Liver (tissue), 9 donors: Measurements from ENCODE around the gene TCOF1. TPM values are rescaled to one million over a fixed set of nuclear protein-coding genes. Genes with fewer than 3 reads are reported as not detected.
A peak's percentile ranks its signal among the peaks of the same experiment; 100 is the strongest.

Experiments
- DNase-seq: peaks from one replicate; pipeline ENCODE4 v3.0.0-alpha.2; 2017; ENCODE audit warnings: low spot score
- H3K27ac ChIP-seq, 2 donors: one replicate each; pipeline ENCODE4 v1.7.0; 2013; ENCODE audit warnings: inconsistent platforms in 2 of 2, low read length in 2 of 2, control low read depth in 1 of 2, low read depth in 1 of 2, mild to moderate bottlenecking in 1 of 2
- H3K27me3 ChIP-seq, 4 donors: one replicate each; pipeline versions ENCODE4 v1.6.1 to v1.7.0; 2013; ENCODE audit warnings: low read length in 3 of 4, inconsistent platforms in 1 of 4, mild to moderate bottlenecking in 1 of 4, moderate library complexity in 1 of 4; ENCODE audit not compliant: control insufficient read depth in 4 of 4, insufficient read depth in 4 of 4
- H3K36me3 ChIP-seq, 4 donors: one replicate each; pipeline versions ENCODE4 v1.6.1 to v1.7.0; 2013; ENCODE audit warnings: low read length in 3 of 4, mild to moderate bottlenecking in 3 of 4, low read depth in 1 of 4, moderate library complexity in 1 of 4; ENCODE audit not compliant: control insufficient read depth in 4 of 4, insufficient read depth in 3 of 4
- H3K4me1 ChIP-seq, 4 donors: one replicate each; pipeline versions ENCODE4 v1.6.1 to v1.7.0; 2013; ENCODE audit warnings: low read length in 3 of 4, mild to moderate bottlenecking in 3 of 4, moderate library complexity in 1 of 4; ENCODE audit not compliant: control insufficient read depth in 4 of 4, insufficient read depth in 4 of 4
- H3K4me3 ChIP-seq, 3 donors: one replicate each; pipeline versions ENCODE4 v1.6.1 to v1.7.0; 2013; ENCODE audit warnings: low read length in 3 of 3, control low read depth in 1 of 3, low read depth in 1 of 3, mild to moderate bottlenecking in 1 of 3
- H3K9ac ChIP-seq, 2 donors: one replicate each; pipeline ENCODE4 v1.7.0; 2013; ENCODE audit warnings: low read length in 2 of 2, mild to moderate bottlenecking in 2 of 2, moderate library complexity in 2 of 2, control low read depth in 1 of 2, low read depth in 1 of 2
- H3K9me3 ChIP-seq, 4 donors: one replicate each; pipeline versions ENCODE4 v1.6.1 to v1.7.0; 2013; ENCODE audit warnings: low read length in 3 of 4; ENCODE audit not compliant: control insufficient read depth in 4 of 4
- ATF3 ChIP-seq: IDR thresholded peaks from 2 replicates; pipeline ENCODE4 v1.6.1; 2016; ENCODE audit warnings: antibody characterized with exemption
- EGR1 ChIP-seq, 2 donors: IDR thresholded peaks; 2 replicates each; pipeline ENCODE4 v1.6.1; 2016 to 2018; ENCODE audit warnings: antibody characterized with exemption in 2 of 2, low read depth in 2 of 2
- FOXA1 ChIP-seq: IDR thresholded peaks from 2 replicates; pipeline ENCODE4 v1.6.1; 2016; ENCODE audit warnings: antibody characterized with exemption
- FOXA2 ChIP-seq: IDR thresholded peaks from 2 replicates; pipeline ENCODE4 v1.6.1; 2016; ENCODE audit warnings: antibody characterized with exemption
- GABPA ChIP-seq, 2 donors: IDR thresholded peaks in 1 of 2; conservative IDR thresholded peaks in 1 of 2; 2 replicates each; pipeline ENCODE4 v1.6.1; 2016; ENCODE audit warnings: antibody characterized with exemption in 2 of 2, mild to moderate bottlenecking in 1 of 2, moderate library complexity in 1 of 2
- HNF4A ChIP-seq, 2 donors: conservative IDR thresholded peaks; 2 replicates each; pipeline ENCODE4 v1.6.1; 2016; ENCODE audit warnings: antibody characterized with exemption in 2 of 2, mild to moderate bottlenecking in 2 of 2
- HNF4G ChIP-seq: IDR thresholded peaks from 2 replicates; pipeline ENCODE4 v1.6.1; 2016; ENCODE audit warnings: antibody characterized with exemption
- NR2F2 ChIP-seq: IDR thresholded peaks from 2 replicates; pipeline ENCODE4 v1.6.1; 2016; ENCODE audit warnings: antibody characterized with exemption
- RXRA ChIP-seq, 2 donors: IDR thresholded peaks; 2 replicates each; pipeline ENCODE4 v1.6.1; 2017 to 2018; ENCODE audit warnings: antibody characterized with exemption in 2 of 2, mild to moderate bottlenecking in 1 of 2
- SP1 ChIP-seq: IDR thresholded peaks from 2 replicates; pipeline ENCODE4 v1.6.1; 2018; ENCODE audit warnings: antibody characterized with exemption, mild to moderate bottlenecking
- YY1 ChIP-seq: IDR thresholded peaks from 2 replicates; pipeline ENCODE4 v1.6.1; 2016; ENCODE audit warnings: antibody characterized with exemption, mild to moderate bottlenecking
- WGBS: extraction: QIAGEN DNeasy Blood & Tissue Kit; methylation state at CpG from one replicate; pipeline ENCODE4 v1.1.7; 2013; 5-methylcytosine and 5-hydroxymethylcytosine counted together
- polyA plus RNA-seq, 2 donors: library from polyadenylated mRNA; stranded (reverse) in 1 of 2; unstranded in 1 of 2; fragments of 200-250 nt in 1 of 2; fragments of >200 nt in 1 of 2; fragmentation: Nextera tagmentation in 1 of 2; extraction: Ambion mirVana in 1 of 2; gene quantifications; one replicate each; pipeline versions ENCODE4 v1.2.1 to v1.2.3, GENCODE V29; 2013 to 2015
- total RNA-seq, 2 donors: library from RNA; depleted of rRNA; stranded (reverse); fragments of >200 nt; gene quantifications; one replicate each; pipeline ENCODE4 v1.2.3, GENCODE V29; 2014
- TF ChIP-seq, protein P1 (sequence below): fragments of 150-350 bp; IDR thresholded peaks from 2 replicates; pipeline ENCODE4 v1.5.1; 2017; ENCODE audit warnings: improper control_type of control experiment, low read depth, low read length; ENCODE audit not compliant: missing input control
- TF ChIP-seq, protein P2 (sequence below): IDR thresholded peaks from 2 replicates; pipeline ENCODE4 v1.6.1; 2016; ENCODE audit warnings: antibody characterized with exemption
- TF ChIP-seq, protein P3 (sequence below): IDR thresholded peaks from 2 replicates; pipeline ENCODE4 v1.6.1; 2016; ENCODE audit warnings: antibody characterized with exemption
- donor health status: healthy.
- donor health status: healthy.
- donor health status: healthy.
- donor health status: healthy.
- donor health status: healthy.

TCOF1 gene
- total and polyA plus RNA-seq, 4 donors, result 3.2 to 8.5 (median 6.4) TPM

GRCh38 chr5:150428106-150428876, 70.8 kb downstream of the TCOF1 start (continued):
- TF ChIP-seq, protein P1, sequence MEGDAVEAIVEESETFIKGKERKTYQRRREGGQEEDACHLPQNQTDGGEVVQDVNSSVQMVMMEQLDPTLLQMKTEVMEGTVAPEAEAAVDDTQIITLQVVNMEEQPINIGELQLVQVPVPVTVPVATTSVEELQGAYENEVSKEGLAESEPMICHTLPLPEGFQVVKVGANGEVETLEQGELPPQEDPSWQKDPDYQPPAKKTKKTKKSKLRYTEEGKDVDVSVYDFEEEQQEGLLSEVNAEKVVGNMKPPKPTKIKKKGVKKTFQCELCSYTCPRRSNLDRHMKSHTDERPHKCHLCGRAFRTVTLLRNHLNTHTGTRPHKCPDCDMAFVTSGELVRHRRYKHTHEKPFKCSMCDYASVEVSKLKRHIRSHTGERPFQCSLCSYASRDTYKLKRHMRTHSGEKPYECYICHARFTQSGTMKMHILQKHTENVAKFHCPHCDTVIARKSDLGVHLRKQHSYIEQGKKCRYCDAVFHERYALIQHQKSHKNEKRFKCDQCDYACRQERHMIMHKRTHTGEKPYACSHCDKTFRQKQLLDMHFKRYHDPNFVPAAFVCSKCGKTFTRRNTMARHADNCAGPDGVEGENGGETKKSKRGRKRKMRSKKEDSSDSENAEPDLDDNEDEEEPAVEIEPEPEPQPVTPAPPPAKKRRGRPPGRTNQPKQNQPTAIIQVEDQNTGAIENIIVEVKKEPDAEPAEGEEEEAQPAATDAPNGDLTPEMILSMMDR, result no peak
- TF ChIP-seq YY1, result peak; percentile 86

DNA sequence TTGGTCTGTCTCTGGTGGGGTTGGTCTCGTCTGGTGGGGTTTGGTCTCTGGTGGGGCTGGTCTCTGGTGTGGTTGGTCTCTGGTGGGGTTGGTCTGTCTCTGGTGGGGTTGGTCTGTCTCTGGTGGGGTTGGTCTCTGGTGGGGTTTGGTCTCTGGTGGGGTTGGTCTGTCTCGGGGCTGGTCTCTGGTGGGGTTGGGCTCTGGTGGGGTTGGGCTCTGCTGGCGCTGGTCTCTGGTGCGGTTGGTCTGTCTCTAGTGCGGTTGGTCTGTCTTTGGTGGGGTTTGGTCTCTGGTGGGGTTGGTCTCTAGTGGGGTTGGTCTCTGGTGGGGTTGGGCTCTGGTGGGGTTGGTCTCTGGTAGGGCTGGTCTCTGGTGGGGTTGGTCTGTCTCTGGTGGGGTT, 71.5 kb downstream of the TCOF1 start:
- no peak for DNase-seq
- no peaks in the 10 kb centered on the region for H3K36me3 ChIP-seq
- peak overlapping the region in 1 of 3 donors; percentile 41 for H3K4me3 ChIP-seq
- TF ChIP-seq FOXA2 (no peak), HNF4A (conservative IDR thresholded peaks at IDR 0.05) (no peak), SP1 (no peak), NR2F2 (no peak)
- H3K4me1 ChIP-seq, result peaks cover 5 to 26% (median 15%) of the 10 kb centered on the region in 4 donors
- H3K9ac ChIP-seq, result no peak overlapping the region
- no peaks in the 10 kb centered on the region for H3K9me3 ChIP-seq
- peak overlapping the region; percentile 78 to 81 for H3K27ac ChIP-seq
- H3K27me3 ChIP-seq, result no peaks in the 10 kb centered on the region
- 87% methylated on average over 5 of the region's 5 CpGs for WGBS

GRCh38 chr5:150429410-150429873, 71.9 kb downstream of the TCOF1 start:
- DNase-seq, result no peak
- Histone ChIP-seq H3K4me3 (no peak overlapping the region), H3K27me3 (no peaks in the 10 kb centered on the region), H3K4me1 (peaks cover 5 to 26% (median 15%) of the 10 kb centered on the region in 4 donors), H3K36me3 (no peaks in the 10 kb centered on the region), H3K27ac (peak overlapping the region in 1 of 2 donors; percentile 81), H3K9me3 (no peaks in the 10 kb centered on the region), H3K9ac (no peak overlapping the region)
- TF ChIP-seq ATF3 (no peak), HNF4A (conservative IDR thresholded peaks at IDR 0.05) (peak; percentile 19 to 82), RXRA (IDR thresholded peaks at IDR 0.05) (peak in 1 of 2 donors; percentile 47)
- 77% methylated on average over 5 of the region's 5 CpGs for WGBS

DNA sequence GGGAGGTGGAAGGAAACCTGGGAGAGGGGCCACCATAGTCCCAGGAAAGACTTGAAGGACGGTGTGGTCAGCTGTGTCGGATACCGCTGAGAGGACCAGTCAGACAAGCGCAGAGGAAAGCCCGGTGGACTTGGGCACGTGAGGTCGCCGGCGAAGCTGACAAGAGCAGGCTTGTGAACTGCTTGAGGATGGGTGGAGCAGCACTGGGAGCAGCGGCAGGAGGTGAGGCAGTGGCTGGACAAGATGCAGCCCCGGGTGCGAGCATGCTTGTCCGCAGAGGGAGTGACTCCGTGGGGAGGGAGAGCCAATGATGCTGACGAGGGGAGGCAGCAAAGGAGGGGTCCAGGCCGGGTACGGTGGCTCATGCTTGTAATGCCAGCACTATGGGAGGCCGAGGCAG, 73.6 kb downstream of the TCOF1 start:
- no peak for TF ChIP-seq FOXA1
- no peak for TF ChIP-seq YY1
- no peak for TF ChIP-seq NR2F2
- TF ChIP-seq GABPA (IDR thresholded peaks at IDR 0.05 in 1 of 2, conservative IDR thresholded peaks at IDR 0.05 in 1 of 2), result no peak
- TF ChIP-seq, protein P2, sequence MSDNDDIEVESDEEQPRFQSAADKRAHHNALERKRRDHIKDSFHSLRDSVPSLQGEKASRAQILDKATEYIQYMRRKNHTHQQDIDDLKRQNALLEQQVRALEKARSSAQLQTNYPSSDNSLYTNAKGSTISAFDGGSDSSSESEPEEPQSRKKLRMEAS, result no peak
- TF ChIP-seq RXRA (IDR thresholded peaks at IDR 0.05), result no peak
- TF ChIP-seq EGR1 (IDR thresholded peaks at IDR 0.05; ENCODE audit: low read depth in 2 of 2), result no peak
- no peak for TF ChIP-seq FOXA2
- no peak for TF ChIP-seq HNF4G
- TF ChIP-seq, protein P3, sequence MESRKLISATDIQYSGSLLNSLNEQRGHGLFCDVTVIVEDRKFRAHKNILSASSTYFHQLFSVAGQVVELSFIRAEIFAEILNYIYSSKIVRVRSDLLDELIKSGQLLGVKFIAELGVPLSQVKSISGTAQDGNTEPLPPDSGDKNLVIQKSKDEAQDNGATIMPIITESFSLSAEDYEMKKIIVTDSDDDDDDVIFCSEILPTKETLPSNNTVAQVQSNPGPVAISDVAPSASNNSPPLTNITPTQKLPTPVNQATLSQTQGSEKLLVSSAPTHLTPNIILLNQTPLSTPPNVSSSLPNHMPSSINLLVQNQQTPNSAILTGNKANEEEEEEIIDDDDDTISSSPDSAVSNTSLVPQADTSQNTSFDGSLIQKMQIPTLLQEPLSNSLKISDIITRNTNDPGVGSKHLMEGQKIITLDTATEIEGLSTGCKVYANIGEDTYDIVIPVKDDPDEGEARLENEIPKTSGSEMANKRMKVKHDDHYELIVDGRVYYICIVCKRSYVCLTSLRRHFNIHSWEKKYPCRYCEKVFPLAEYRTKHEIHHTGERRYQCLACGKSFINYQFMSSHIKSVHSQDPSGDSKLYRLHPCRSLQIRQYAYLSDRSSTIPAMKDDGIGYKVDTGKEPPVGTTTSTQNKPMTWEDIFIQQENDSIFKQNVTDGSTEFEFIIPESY, result no peak
- TF ChIP-seq ATF3, result no peak

More for the DNA sequence above, 73.6 kb downstream of the TCOF1 start:
- Histone ChIP-seq H3K27ac (no peak overlapping the region), H3K9me3 (no peaks in the 10 kb centered on the region), H3K36me3 (no peaks in the 10 kb centered on the region), H3K27me3 (no peaks in the 10 kb centered on the region), H3K4me1 (peaks cover 5 to 29% (median 15%) of the 10 kb centered on the region in 4 donors), H3K4me3 (no peak overlapping the region), H3K9ac (no peak overlapping the region)
- WGBS, result 95% methylated on average over 18 of the region's 18 CpGs
- no peak for DNase-seq
